Kidney epithelial cell (primary cell): Measurements from ENCODE around the gene MAP1LC3A. TPM values are rescaled to one million over a fixed set of nuclear protein-coding genes. Genes with fewer than 3 reads are reported as not detected.

ENCODE experiments used
- DNase-seq: peaks from one replicate; pipeline ENCODE4 v3.0.0-alpha.2; 2010; ENCODE audit warnings: low read depth
- H3K27me3 ChIP-seq: 2 replicates; pipeline ENCODE4 v1.6.0; 2011; ENCODE audit warnings: low read length; ENCODE audit not compliant: control insufficient read depth, insufficient read depth
- H3K36me3 ChIP-seq: 2 replicates; pipeline ENCODE4 v1.5.1; 2011; ENCODE audit warnings: low read length; ENCODE audit not compliant: control insufficient read depth, insufficient read depth
- H3K4me3 ChIP-seq: 2 replicates; pipeline ENCODE4 v1.5.1; 2011; ENCODE audit warnings: low read depth, mild to moderate bottlenecking, control low read depth, low read length
- CTCF ChIP-seq: IDR thresholded peaks from 2 replicates; pipeline ENCODE4 v1.5.1; 2011; ENCODE audit warnings: mild to moderate bottlenecking, moderate library complexity, low read length, control low read depth, inconsistent platforms; ENCODE audit not compliant: insufficient read depth, poor library complexity, severe bottlenecking
- total RNA-seq: library from RNA; depleted of rRNA; stranded (reverse); fragments of >200 nt; gene quantifications from 2 replicates; pipeline ENCODE4 v1.2.3, GENCODE V29; 2015

Gene MAP1LC3A
- total RNA-seq, 1 donor from 2014 or later, result 63.0 TPM

GRCh38 chr20:34538671-34539123, 19.8 kb upstream of the MAP1LC3A start:
- peaks cover 2% of the 10 kb centered on the region for H3K36me3 ChIP-seq
- no peak for DNase-seq
- no peaks in the 10 kb centered on the region for H3K27me3 ChIP-seq
- TF ChIP-seq CTCF, result peak; percentile 79
- no peak overlapping the region for H3K4me3 ChIP-seq

- no peak for TF ChIP-seq CTCF
- DNase-seq, result no peak
- Histone ChIP-seq H3K27me3 (no peaks in the 10 kb centered on the region), H3K36me3 (peaks cover 2% of the 10 kb centered on the region), H3K4me3 (no peak overlapping the region)
Measured at GRCh38 chr20:34539756-34540155, 18.8 kb upstream of the MAP1LC3A start.

GRCh38 chr20:34540596-34541263, 17.8 kb upstream of the MAP1LC3A start:
- peaks cover 2% of the 10 kb centered on the region for H3K36me3 ChIP-seq
- no peak for DNase-seq

GRCh38 chr20:34541264-34541901, 17.1 kb upstream of the MAP1LC3A start:
- Histone ChIP-seq H3K4me3 (no peak overlapping the region), H3K36me3 (peaks cover 2% of the 10 kb centered on the region), H3K27me3 (no peaks in the 10 kb centered on the region)
- no peak for TF ChIP-seq CTCF
- no peak for DNase-seq

More at GRCh38 chr20:34540596-34541263, 17.8 kb upstream of the MAP1LC3A start:
- H3K4me3 ChIP-seq, result no peak overlapping the region
- no peaks in the 10 kb centered on the region for H3K27me3 ChIP-seq
- TF ChIP-seq CTCF, result no peak

GRCh38 chr20:34541917-34542316, 16.6 kb upstream of the MAP1LC3A start:
- no peak for DNase-seq
- no peak for TF ChIP-seq CTCF

More at GRCh38 chr20:34541917-34542316, 16.6 kb upstream of the MAP1LC3A start:
- Histone ChIP-seq H3K27me3 (no peaks in the 10 kb centered on the region), H3K36me3 (peaks cover 2% of the 10 kb centered on the region), H3K4me3 (no peak overlapping the region)
